GM04504 (cell line): Measurements from ENCODE around the gene FA2H.
A peak's percentile ranks its signal among the peaks of the same experiment; 100 is the strongest.
"Not testable (repeated sequence)": the region's sequence is repeated elsewhere in the genome, so short reads cannot be mapped to it uniquely, and the experiment has no call there.

Experiments
- DNase-seq: peaks from one replicate; pipeline ENCODE4 v3.0.0-alpha.2; 2012; ENCODE audit warnings: low read depth

FA2H gene, protein sequence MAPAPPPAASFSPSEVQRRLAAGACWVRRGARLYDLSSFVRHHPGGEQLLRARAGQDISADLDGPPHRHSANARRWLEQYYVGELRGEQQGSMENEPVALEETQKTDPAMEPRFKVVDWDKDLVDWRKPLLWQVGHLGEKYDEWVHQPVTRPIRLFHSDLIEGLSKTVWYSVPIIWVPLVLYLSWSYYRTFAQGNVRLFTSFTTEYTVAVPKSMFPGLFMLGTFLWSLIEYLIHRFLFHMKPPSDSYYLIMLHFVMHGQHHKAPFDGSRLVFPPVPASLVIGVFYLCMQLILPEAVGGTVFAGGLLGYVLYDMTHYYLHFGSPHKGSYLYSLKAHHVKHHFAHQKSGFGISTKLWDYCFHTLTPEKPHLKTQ

DNA sequence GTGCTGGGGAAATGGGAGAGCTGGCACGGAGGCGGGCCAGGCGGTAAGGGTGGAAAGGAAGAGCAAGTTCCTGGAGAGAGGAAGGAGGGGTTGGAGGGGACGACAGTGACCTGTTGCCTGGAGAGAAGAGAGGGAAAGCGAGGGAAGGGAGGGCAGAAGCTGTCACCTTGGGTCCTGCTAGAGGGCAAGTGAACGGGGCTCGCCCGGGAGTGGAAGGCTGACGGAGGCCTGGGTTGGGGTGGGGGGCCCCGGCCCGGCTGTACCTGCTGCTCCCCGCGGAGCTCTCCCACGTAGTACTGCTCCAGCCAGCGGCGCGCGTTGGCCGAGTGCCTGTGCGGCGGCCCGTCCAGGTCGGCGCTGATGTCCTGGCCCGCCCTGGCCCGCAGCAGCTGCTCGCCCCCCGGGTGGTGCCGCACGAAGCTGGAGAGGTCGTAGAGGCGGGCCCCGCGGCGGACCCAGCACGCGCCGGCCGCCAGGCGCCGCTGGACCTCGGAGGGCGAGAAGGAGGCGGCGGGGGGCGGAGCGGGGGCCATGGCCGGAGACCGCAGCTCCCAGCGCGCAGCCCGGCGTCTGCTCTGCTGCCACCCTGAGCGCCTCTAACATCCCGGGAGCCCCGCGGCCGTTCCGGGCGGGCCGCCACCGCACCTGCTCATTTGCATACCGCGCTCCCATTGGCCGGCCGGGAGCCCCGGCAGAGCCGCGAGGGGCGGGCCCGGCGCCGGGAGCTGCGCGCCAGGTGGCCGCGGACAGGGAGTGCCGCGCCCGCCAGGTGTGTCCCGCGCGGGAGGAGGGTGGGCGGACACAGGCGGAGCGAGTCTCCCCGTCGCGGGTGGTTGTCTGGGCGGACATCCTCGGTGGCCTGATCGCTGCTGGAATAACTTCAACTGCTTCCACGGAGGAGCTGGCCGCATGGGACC lies at the start of gene FA2H:
TSS of gene FA2H (minus strand) at position 598 of the 917 bp plus-strand sequence. CDS start at position 533, 65 bp downstream.
- DNase-seq = no peak

DNA sequence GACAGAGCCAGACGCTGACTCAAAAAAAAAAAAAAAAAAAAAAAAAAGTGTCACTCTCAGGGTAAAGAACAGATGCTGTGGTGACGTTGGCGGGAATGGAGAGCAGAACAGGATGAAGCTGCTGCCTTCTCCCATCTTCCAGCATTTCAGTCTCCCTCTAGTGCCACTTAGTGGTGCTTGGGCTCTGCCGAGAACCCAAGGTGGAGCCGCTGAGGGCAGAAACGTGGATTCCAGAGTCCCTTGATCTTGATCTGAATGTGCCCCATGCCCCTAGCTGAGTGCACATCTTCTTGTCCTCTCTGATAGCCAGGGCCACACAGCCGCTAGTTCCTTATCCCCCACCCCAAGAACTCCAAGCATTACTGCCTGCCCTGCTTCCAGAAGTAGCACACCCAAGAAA lies 43.2 kb upstream of the FA2H start:
- no peak for DNase-seq

DNA sequence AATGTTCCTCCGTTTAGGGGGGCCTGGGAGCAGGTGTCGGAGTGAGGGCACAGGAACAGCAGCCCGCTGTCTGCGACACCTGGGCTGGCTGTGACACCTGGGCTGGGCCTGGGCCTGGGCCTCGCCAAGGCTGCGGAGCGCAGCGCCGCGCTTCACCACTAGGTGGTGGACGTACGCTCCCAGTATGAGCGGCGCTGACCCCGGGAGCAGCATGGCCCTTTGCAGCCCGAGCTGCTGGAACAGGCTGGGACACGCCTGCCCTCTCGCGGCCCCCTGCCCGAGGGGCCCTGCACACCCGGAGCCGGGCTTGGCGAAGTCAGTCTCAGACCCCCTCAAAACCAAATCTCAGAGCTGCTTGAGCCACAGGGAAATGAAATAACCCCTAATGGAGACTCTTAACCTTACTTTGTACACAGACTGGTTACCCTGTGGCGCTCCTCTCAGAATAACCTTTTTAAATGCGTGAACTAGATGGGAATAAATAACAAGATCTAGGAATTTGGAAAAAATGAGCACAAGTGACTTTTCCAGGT lies 38.6 kb upstream of the FA2H start:
- peak; percentile 21 for DNase-seq

DNA sequence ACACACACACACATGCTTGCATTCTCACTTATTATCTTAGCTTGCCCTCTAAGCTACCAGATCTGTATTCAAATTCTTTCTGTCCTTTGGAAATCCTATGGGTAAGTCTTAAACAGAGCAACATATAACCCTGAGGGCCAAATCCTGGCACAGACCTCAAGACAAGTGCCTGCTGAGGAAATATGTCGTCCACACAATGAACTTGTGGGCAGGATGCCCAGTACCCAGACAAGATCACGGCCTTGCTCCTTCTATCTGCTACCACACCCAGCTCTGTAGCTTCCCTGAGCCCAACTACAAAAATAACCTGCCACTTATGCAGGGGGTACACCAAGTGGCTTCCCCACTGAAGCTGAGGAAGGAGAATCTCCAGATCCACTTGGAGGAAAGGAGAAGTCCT lies 37.3 kb upstream of the FA2H start:
- no peak for DNase-seq

DNA sequence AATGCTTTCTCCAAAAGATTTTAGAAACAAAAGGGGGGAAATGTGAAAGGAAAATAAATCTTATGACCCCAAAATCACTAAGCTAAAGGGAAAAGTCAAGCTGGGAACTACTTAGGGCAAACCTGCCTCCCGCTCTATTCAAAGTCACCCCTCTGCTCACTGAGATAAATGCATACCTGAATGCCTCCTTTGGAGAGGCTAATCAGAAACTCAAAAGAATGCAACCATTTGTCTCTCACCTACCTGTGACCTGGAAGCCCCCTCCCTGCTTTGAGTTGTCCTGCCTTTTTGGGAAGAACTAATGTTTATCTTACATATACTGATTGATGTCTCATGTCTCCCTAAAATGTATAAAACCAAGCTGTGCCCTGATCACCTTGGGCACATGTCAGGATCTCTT lies 36.6 kb upstream of the FA2H start:
- DNase-seq = not testable (repeated sequence)

DNA sequence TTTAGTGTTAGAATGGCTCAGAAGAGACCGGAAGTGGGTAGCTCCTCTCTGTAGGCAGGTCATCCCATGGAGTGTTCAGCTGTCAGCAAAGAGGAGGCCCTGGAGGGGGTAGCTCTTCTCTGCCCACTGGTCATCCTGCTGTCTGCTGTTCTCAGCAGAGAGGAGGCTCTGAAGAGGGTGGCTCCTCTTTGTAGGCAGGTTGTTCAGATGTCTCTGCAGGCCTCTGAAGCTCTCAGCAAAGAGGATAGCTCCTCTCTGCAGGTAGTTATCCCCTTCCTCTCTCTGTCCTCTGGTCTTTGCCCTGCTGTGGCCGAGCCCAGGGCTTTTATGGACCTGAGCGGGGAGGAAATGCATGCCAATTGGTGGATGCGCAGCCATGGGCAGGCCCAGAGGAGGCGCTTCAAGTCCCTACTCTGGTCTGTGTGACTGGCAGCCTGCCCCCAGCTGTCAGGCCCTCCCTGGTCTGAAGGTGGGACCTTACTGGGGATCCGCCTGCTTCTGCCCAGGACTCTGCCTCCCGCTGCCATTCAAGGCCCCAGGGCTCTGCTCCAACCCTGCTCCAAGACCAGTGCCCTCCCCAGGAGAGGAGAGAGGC lies 32.5 kb upstream of the FA2H start:
- no peak for DNase-seq

DNA sequence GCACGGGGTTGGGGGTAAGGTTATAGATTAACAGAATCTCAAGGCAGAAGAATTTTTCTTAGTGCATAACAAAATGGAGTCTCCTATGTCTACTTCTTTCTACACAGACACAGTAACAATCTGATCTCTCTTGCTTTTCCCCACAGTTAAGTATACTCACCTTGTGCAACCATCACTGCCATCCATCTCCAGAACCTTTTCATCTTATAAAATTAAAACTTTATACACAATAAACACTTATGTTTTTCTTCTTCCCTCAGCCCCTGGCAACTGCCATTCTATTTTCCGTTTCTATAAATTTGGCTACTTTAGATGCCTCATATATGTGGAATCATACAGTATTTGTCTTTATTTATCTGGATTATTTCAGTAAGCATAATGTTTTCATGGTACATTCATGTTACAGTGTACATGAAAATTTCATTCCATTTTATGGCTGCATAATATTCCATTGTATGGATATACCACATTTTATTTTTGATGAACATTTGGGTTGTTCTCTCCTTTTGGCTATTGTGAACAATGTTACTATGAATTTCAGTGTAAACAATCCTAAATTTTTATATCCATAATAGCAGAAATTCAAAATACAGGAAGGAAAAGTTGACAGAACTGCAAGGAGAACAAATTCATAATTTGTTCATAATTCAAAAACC lies 25.7 kb upstream of the FA2H start:
- no peak for DNase-seq

DNA sequence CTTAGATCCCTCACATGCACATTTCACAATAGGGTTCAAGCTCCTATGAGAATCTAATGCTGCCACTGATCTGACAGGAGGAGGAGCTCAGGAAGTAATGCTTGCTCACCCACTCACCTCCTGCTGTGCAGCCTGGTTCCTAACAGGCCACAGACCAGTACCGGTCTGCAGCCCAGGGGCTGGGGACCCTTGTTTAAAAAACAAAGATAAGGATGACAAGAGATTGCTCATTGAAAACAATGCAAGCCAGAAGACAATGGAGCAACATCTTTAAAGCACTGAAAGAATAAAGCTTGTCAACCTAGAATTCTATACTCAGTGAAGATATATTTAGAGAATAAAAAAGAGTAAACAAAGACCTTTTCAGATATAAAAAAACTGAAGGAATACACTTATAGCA lies 22.8 kb upstream of the FA2H start:
- no peak for DNase-seq

DNA sequence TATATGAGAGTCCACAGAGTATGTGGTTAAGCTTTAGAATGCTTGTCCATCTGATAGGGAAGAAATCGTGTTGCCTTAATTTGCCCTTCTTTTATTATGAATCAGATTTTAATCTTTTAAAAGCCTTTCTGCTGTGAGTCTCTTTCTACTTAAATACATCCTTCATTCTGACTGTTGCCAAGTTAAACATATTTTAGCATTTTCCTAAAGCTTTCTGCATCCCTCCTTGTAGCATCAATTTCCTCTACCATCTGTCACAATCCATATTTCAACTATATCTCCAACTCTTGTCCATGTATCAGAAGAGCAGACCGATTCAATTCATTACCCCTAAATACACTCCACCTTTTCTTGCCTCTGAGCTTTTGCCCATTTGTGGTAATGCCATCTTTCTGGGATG lies 20.5 kb upstream of the FA2H start:
- no peak for DNase-seq

DNA sequence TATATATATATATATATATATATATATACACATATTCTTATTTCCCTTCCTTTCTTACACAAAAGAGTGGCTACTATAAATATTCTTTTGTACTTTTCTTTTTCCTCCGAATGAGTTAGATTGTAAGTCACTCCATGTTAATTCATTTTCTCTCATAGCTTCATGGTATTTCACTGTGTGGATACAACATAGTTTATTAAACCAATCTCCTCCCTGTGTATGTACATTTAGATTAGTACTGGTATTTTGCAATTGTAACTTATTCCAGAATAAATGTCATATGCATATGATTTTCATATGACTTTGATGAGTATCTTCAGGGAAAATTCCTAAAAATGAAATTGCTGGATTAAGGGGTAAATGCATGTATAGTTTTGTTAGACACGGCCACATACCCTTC lies 20.0 kb upstream of the FA2H start:
- no peak for DNase-seq

DNA sequence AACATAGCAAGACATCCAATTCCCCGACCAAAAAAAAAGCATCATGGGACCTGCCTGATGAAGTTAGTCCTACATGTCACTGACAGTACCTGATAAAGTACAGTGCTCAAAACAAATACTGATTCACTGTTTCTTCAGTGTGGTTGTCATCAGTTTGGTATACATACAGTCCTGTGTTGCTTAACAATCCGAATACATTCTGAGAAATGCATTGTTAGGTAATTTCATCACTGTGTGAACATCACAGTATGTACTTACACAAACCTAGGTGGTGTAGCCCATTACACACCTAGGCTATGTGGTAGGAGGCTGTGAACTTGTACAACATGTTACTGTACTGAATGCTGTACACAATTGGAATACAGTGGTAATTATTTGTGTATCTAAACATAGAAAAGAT lies 19.0 kb upstream of the FA2H start:
- no peak for DNase-seq

DNA sequence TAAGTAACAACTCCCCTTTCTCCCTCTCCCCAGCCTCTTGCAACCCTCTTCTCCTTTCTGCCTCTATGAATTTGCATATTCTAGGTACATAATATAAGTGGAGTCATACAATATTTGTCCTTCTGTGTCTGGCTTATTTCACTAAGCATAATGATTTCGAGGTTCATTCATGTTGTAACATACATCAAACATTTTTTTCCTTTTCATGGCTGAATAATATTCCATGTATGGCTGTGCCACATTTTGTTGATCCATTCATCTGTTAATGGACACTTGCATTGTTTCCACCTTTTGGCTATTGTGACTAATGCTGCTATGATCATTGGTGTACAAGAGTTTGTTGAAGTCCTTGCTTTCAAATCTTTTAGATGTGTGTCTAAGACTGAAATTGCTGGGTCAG lies 17.6 kb upstream of the FA2H start:
- DNase-seq = no peak

DNA sequence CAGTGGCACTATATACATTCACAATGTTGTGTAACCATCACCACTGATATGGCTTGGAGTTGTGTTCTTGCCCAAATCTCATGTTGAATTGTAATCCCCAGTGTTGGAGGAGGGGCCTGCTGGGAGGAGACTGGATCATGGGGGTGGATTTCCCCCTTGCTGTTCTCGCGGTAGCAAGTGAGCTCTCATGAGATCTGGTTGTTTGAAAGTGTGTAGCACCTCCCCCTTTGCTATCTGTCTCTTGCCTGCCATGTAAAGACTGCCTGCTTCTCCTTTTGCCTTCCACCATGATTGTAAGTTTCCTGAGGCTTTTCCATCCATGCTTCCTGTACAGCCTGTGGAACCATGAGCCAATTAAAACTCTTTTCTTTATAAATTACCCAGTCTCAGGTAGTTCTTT lies 17.1 kb upstream of the FA2H start:
- not testable (repeated sequence) for DNase-seq

DNA sequence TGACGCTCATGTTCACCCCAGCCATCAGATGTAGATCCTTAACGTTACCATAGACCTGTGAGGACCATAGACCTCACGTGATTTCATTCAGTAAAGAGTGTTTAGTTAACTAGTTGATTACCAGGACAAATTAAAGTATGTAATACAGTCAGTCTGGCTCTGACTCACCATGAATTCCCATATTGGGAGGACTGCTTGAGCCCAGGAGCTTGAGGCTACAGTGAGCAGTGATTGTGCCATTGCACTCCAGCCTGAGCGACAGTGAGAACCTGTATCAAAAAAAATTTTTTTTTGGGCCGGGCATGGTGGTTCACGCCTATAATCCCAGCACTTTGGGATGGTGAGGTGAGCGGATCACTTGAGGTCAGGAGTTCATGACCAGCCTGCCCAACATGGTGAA lies 13.5 kb upstream of the FA2H start:
- no peak for DNase-seq

DNA sequence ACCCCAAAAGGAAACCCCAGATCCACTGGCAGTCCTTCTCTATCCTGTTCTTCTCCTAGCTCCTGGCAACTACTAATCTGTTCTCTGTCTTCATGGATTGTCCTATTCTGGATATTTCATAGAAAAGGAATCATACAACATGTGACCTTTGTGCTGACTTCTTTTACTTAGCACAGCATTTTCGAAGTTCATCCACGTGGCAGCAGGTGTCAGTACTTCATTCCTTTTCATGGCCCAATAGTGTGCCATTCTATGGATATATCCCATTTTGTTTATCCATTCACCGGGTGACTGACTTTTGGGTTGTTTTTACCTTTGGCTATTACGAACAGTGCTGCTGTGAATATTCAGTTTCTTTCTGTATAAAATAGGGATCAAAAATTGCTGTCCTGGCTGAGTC lies 10.4 kb upstream of the FA2H start:
- DNase-seq = no peak

DNA sequence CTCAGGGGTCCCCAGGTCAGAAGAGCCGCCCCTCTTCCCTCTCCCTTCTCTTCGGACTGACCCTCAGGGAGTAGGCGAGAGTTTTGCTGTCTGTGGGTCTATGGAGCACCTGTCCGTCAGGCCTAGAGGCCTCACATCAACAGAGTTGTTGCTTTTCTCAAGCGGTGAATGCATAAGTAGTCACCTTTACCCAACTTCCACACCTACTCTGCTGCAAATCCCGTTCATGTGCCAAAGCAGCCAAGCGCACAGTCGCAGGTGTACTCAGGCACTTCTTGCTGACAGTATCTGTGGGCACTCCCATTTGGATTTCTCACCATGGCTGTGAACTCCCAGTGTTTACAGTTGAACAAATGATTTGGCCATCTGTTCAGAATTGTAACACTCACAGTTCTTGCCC lies 4.0 kb upstream of the FA2H start:
- no peak for DNase-seq

DNA sequence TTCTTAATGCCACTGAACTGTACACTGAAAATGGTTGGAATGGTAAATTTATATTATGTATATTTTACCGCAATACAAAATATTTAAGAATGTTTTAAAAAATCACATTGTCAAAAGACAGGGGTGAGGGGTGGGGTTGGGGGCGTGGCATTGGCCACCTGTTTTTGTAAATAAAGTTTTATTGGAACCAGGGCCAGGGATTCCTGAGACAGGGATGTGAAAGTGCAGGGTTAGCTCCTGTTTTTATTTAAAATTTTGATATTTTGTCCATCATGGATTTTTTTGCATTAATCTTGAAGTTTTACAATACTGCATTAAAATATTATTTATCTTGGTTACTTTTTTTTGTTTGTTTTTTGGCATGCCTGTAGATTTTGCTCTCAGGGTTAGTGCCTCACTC lies 2.3 kb upstream of the FA2H start:
- no peak for DNase-seq

DNA sequence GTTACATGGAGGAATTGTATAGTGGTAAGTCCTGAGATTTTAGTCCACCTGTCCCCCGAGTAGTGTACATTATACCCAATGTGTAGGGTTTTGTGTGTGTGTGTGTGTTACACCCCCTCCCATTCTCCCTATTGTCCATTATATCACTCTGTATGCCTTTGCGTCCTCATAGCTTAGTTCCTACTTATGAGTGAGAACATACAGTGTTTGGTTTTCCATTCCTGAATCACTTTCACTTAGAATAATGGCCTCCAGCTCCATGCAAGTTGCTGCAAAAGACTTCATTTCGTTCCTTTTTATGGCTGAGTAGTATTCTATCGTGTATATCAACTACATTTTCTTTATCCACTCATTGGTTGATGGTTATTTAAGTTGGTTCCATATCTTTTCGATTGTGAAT lies 635 bp upstream of the FA2H start:
- DNase-seq = no peak

DNA sequence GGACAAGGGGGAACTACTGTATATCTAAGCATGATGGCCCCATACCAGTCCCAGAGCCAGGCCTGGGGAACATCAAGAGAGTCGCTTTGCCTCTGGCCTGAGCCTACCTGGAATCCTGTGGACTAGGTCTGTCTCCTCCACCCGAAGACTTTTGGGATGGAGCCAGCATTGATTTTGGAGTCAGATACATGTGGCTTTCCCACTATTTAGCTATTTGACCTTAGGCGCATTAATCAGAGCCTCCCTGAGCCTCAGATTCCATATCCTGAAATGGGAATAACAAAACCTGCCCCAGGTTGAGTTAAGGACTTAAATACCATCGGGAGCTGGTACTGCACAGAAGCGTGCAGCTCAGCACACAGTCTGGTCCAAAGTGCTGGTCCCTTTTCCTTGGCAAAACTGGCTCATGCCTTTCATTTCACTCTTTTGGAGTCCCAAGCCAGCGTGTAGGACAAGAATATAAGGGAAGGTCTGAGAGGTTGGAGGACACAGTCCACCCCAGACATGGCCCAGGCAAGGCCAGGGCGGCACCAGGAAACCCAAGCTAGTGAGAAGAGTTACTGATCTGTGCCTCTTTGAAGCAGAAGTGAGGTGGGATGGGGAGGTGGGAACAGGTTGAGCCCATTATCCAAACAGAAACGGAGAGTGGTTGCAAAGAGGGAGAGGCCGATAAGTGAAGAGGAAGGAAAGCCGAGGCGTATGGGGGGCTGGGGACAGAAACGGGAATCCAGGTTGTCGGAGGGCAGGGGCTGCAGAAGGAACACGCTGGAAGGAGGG lies 986 bp downstream of the FA2H start:
- DNase-seq = no peak

DNA sequence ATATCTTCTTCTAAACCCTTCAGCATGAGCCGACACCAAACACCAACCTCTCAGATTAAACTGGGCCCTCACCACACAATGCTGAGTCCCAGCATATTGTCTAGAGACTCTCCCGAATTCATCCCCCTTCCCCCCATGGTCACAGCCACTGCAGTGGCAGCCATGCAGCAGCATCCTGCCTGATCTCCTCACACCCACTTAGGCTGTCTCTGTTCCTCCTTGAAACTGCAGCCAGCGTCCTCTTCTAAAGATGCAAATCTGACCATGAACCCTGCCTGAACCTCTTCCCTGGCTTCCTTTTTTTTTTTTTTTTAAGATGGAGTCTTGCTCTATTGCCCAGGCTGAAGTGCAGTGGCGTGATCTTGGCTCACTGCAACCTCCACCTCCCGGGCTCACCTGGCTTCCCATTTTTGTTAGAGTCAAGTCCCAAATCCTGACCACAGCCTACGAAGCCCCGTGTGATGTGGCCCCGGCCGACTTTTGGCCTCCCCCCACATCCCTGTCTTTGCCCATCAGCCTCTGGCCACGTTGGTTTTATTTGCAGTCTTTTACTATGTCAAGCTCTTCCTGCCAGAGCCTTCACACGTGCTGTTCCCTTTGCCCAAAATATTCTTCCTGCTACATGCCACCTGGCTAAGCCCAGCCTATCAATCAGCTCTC lies 2.8 kb downstream of the FA2H start:
- no peak for DNase-seq
